HEK293 (cell line): ENCODE measurements around the gene TACC2.
"Not testable (repeated sequence)": the region's sequence is repeated elsewhere in the genome, so short reads cannot be mapped to it uniquely, and the experiment has no call there.

Source experiments
- CTCF ChIA-PET: fragments of 350-600 bp; formaldehyde crosslinking; extraction: SDS; loops from one replicate; lab custom pipeline; 2021; ENCODE audit warnings: antibody characterized with exemption; lab: Yijun Ruan, JAX
- POLR2A ChIA-PET: fragments of 300-600 bp; formaldehyde crosslinking; extraction: SDS; loops from one replicate; lab custom pipeline; 2020; ENCODE audit warnings: antibody characterized with exemption, inconsistent platforms; lab: Yijun Ruan, JAX
- H3K27ac ChIP-seq: fragments of 200-500 bp; sonication (Bioruptor generic); 2 replicates; pipeline ENCODE4 v1.5.1; 2014; ENCODE audit warnings: low read depth, low read length, control low read depth, inconsistent platforms; ENCODE audit errors: extremely low read depth
- H3K36me3 ChIP-seq, 2 experiments: fragments of 200-500 bp in 1 of 2; sonication (Bioruptor generic) in 1 of 2; 1 replicate in 1 of 2; 2 replicates in 1 of 2; pipeline ENCODE4 v1.5.1; 2014 to 2017; ENCODE audit warnings: inconsistent platforms in 2 of 2, low read length in 2 of 2; ENCODE audit not compliant: control insufficient read depth in 2 of 2, insufficient read depth in 1 of 2
- H3K4me1 ChIP-seq: fragments of 200-500 bp; sonication (Bioruptor generic); 2 replicates; pipeline ENCODE4 v1.5.1; 2014; ENCODE audit warnings: mild to moderate bottlenecking, low read length, inconsistent platforms; ENCODE audit not compliant: control insufficient read depth, insufficient read depth
- H3K4me3 ChIP-seq: 2 replicates; pipeline ENCODE4 v1.5.1; 2011; ENCODE audit warnings: low read depth, mild to moderate bottlenecking, control low read depth, low read length, moderate library complexity
- H3K9me3 ChIP-seq: fragments of 200-500 bp; sonication (Bioruptor generic); 2 replicates; pipeline ENCODE4 v1.5.1; 2014; ENCODE audit warnings: low read depth, low read length, inconsistent platforms; ENCODE audit not compliant: control insufficient read depth, insufficient read depth
- CTCF ChIP-seq: fragments of 450-650 bp; formaldehyde crosslinking; IDR thresholded peaks from 2 replicates; pipeline ENCODE4 v1.5.1; 2016; ENCODE audit warnings: missing biosample characterization, missing genetic modification characterization
- KLF1 ChIP-seq: fragments of 450-650 bp; formaldehyde crosslinking; IDR thresholded peaks from 2 replicates; pipeline ENCODE4 v1.5.1; 2016; ENCODE audit warnings: missing biosample characterization, missing genetic modification characterization
- KLF10 ChIP-seq: fragments of 450-650 bp; IDR thresholded peaks from 2 replicates; pipeline ENCODE4 v1.5.1; 2018; ENCODE audit warnings: missing biosample characterization, mild to moderate bottlenecking, missing genetic modification characterization
- PBX3 ChIP-seq: sonication (generic); formaldehyde crosslinking; IDR thresholded peaks from 2 replicates; pipeline ENCODE4 v1.8.1; 2022; ENCODE audit warnings: mild to moderate bottlenecking, moderate library complexity, missing genetic modification reagents
- RBAK ChIP-seq: fragments of 450-650 bp; formaldehyde crosslinking; IDR thresholded peaks from 2 replicates; pipeline ENCODE4 v1.5.1; 2016; ENCODE audit warnings: missing biosample characterization, missing genetic modification characterization
- SCRT2 ChIP-seq: fragments of 450-650 bp; formaldehyde crosslinking; IDR thresholded peaks from 2 replicates; pipeline ENCODE4 v1.5.1; 2016; ENCODE audit warnings: missing biosample characterization, missing genetic modification characterization
- SP2 ChIP-seq: fragments of 450-650 bp; formaldehyde crosslinking; IDR thresholded peaks from 2 replicates; pipeline ENCODE4 v1.5.1; 2016; ENCODE audit warnings: missing biosample characterization, missing genetic modification characterization
- ZBTB21 ChIP-seq: fragments of 450-650 bp; formaldehyde crosslinking; IDR thresholded peaks from 2 replicates; pipeline ENCODE4 v1.5.1; 2017; ENCODE audit warnings: missing biosample characterization, missing genetic modification characterization
- ZNF24 ChIP-seq: fragments of 450-650 bp; formaldehyde crosslinking; IDR thresholded peaks from 2 replicates; pipeline ENCODE4 v1.5.1; 2016; ENCODE audit warnings: missing biosample characterization, missing genetic modification characterization
- ZNF324 ChIP-seq: fragments of 450-650 bp; formaldehyde crosslinking; IDR thresholded peaks from 2 replicates; pipeline ENCODE4 v1.5.1; 2016; ENCODE audit warnings: missing biosample characterization, missing genetic modification characterization
- ZNF341 ChIP-seq: fragments of 450-650 bp; formaldehyde crosslinking; IDR thresholded peaks from 2 replicates; pipeline ENCODE4; 2016; ENCODE audit warnings: low read depth, missing biosample characterization, missing genetic modification characterization
- ZNF37A ChIP-seq: fragments of 450-650 bp; IDR thresholded peaks from 2 replicates; pipeline ENCODE4 v1.5.1; 2018; ENCODE audit warnings: missing biosample characterization, missing genetic modification characterization
- ZNF544 ChIP-seq: fragments of 450-650 bp; formaldehyde crosslinking; IDR thresholded peaks from 2 replicates; pipeline ENCODE4 v1.5.0; 2017; ENCODE audit warnings: missing biosample characterization, missing genetic modification characterization
- ZNF560 ChIP-seq: fragments of 450-650 bp; formaldehyde crosslinking; IDR thresholded peaks from 2 replicates; pipeline ENCODE4 v1.5.1; 2017; ENCODE audit warnings: missing biosample characterization, missing genetic modification characterization, borderline replicate concordance
- ZNF580 ChIP-seq: fragments of 450-650 bp; formaldehyde crosslinking; IDR thresholded peaks from 2 replicates; pipeline ENCODE4 v1.5.1; 2016; ENCODE audit warnings: missing biosample characterization, missing genetic modification characterization
- ZNF610 ChIP-seq: fragments of 450-650 bp; formaldehyde crosslinking; IDR thresholded peaks from 2 replicates; pipeline ENCODE4 v1.5.1; 2016; ENCODE audit warnings: missing biosample characterization, missing genetic modification characterization, borderline replicate concordance
- ZNF677 ChIP-seq: fragments of 450-650 bp; IDR thresholded peaks from 2 replicates; pipeline ENCODE4 v1.5.0; 2018; ENCODE audit warnings: missing biosample characterization, mild to moderate bottlenecking, missing genetic modification characterization, moderate library complexity
- ZNF701 ChIP-seq: fragments of 450-650 bp; formaldehyde crosslinking; IDR thresholded peaks from 2 replicates; pipeline ENCODE4 v1.5.1; 2016; ENCODE audit warnings: missing biosample characterization, missing genetic modification characterization
- ZNF843 ChIP-seq: fragments of 450-650 bp; formaldehyde crosslinking; IDR thresholded peaks from 2 replicates; pipeline ENCODE4 v1.5.1; 2016; ENCODE audit warnings: missing biosample characterization, missing genetic modification characterization
- ZSCAN30 ChIP-seq: fragments of 450-650 bp; IDR thresholded peaks from 2 replicates; pipeline ENCODE4 v1.5.1; 2018; ENCODE audit warnings: missing biosample characterization, mild to moderate bottlenecking, missing genetic modification characterization, moderate library complexity

The TACC2 gene

GRCh38 chr10:122093076-122093475, 104.1 kb downstream of the TACC2 start:
- POLR2A ChIA-PET: interaction anchor here (0.7 kb wide), 1 partner anchor 30 kb away, joined by 6 read pairs; no protein-coding TSS in a partner anchor
- CTCF ChIA-PET: interaction anchor here (0.7 to 1.7 kb wide), 4 partner anchors 16 to 75 kb away, joined by 3 to 6 read pairs (median 4); no protein-coding TSS in a partner anchor

DNA sequence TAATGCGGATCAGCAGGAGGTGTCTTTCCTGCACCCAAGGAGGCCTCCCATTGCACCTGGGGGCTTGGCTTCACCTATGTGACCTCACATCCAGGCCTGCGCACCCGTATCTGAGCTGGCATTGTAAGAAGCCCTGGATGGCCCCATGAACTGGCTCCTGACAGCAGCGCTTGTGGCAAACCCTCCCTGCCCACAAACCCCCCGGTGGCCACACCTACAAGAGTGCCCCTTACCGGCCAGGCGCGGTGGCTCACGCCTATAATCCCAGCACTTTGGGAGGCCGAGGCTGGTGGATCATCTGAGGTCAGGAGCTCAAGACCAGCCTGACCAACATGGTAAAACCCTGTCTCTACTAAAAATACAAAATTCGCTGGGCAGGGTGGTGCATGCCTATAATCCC, 107.2 kb downstream of the TACC2 start:
- H3K27ac ChIP-seq, H3K4me3 ChIP-seq, H3K36me3 ChIP-seq, H3K9me3 ChIP-seq, H3K4me1 ChIP-seq: not testable (repeated sequence)
- ChIA-PET POLR2A (interaction anchor here (0.7 kb wide), 1 partner anchor 32 kb away, joined by 4 read pairs; no protein-coding TSS in a partner anchor), CTCF (interaction anchor here (0.6 kb wide), 1 partner anchor 17 kb away, joined by 3 read pairs; no protein-coding TSS in a partner anchor)

More at GRCh38 chr10:122093076-122093475, 104.1 kb downstream of the TACC2 start:
- H3K4me3 ChIP-seq: no peak overlapping the region
- no peak for TF ChIP-seq ZNF37A (tag by site-specific recombination)
- no peak for TF ChIP-seq ZNF610
- no peak for TF ChIP-seq ZNF544 (tag by site-specific recombination)
- TF ChIP-seq SP2 (tag by site-specific recombination): no peak
- TF ChIP-seq ZNF580 (tag by site-specific recombination): no peak
- no peak for TF ChIP-seq RBAK (tag by site-specific recombination)
- no peak for TF ChIP-seq ZNF843 (tag by site-specific recombination)
- no peak for TF ChIP-seq ZNF324
- TF ChIP-seq ZNF677 (tag by site-specific recombination): no peak
- H3K4me1 ChIP-seq: no peaks in the 10 kb centered on the region; the same call in 1 of the 2 replicates
- no peaks in the 10 kb centered on the region for H3K9me3 ChIP-seq
- no peak overlapping the region for H3K27ac ChIP-seq
- H3K36me3 ChIP-seq: no peaks in the 10 kb centered on the region

DNA sequence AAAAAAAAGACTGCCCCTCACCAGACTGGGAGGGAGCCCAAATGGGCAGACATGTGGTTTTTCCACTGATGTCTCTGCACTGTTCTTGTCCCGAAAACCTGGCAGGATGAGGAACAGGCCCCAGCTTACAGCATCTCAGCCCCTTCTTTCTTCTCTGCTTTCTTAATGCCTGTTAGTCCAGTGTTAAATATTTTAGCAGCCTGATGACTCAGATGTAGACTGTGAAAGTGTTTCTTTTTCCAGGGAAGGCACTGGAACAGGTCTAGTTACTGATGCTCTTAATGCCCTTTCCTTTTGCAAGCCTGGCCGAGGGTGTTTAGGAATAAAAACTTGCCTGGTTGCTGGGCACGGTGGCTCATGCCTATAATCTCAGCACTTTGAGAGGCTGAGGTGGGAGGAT, 107.7 kb downstream of the TACC2 start:
- Histone ChIP-seq H3K27ac (no peak overlapping the region), H3K36me3 (no peaks in the 10 kb centered on the region), H3K9me3 (no peaks in the 10 kb centered on the region), H3K4me3 (no peak overlapping the region), H3K4me1 (no peaks in the 10 kb centered on the region; the same call in 1 of the 2 replicates)
- CTCF ChIA-PET: interaction anchor here (1.1 kb wide), 1 partner anchor 23 kb away, joined by 4 read pairs; no protein-coding TSS in a partner anchor
- TF ChIP-seq ZNF24 (tag by site-specific recombination) (no peak), KLF10 (no peak), ZSCAN30 (tag by site-specific recombination) (no peak), CTCF (tag by site-specific recombination) (no peak), KLF1 (tag by site-specific recombination) (no peak), PBX3 (CRISPR knock-in tag) (no peak), SCRT2 (no peak), ZNF560 (tag by site-specific recombination) (no peak), ZNF341 (tag by site-specific recombination) (no peak), ZNF701 (tag by site-specific recombination) (no peak), ZBTB21 (no peak)
- POLR2A ChIA-PET: interaction anchor here (0.7 kb wide), 1 partner anchor 31 kb away, joined by 4 read pairs; no protein-coding TSS in a partner anchor
